GM18870 (cell line): ENCODE data around the gene SNX8.

Experiments
- ATAC-seq: cut with Tn5 transposase; IDR thresholded peaks from one replicate; pipeline ENCODE4 v1.9.1; 2021; ENCODE audit warnings: moderate library complexity; ENCODE audit not compliant: unreplicated experiment

The SNX8 gene

GRCh38 chr7:2247141-2247995 lies 66.9 kb downstream of the SNX8 start:
- no peak for ATAC-seq

DNA sequence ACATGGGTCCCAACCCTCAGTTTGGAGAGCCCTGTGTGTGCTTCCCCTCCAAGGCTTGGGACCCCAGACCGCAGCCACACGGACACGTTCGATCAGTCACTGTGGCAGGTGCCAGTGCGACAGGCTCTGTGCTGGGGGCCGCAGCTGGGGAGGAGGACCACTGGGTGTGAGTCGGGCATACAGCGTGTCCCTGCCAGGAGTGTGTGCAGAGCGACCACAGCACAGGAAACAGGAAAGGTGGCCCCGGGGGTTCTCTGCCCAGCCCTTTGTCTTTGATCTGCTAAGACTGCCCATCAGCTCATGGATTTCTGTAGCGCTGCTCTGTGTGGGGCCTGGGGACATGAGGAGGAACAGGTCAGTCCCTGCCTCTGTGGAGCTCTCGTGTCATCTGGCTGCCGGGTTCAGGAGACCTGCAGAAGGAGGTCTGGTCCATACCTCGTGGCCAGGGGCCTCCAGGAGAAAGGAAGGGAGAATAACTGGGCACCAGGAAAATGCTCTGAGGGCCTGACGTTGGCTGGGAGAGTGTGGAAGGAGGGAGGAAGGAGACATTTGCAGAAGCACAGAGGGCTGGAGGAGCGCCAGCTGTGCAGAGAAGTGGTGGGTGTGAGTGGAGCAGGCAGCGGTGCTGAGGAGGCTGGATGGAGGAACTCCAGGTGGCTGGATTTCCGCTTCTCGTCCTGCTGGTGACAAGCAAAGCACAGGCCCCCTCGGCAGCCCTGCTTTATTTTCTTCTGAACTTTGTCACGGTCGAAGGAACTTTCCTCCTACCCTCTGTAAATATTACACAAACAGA lies 68.2 kb downstream of the SNX8 start:
- ATAC-seq: no peak

GRCh38 chr7:2244404-2244995 lies 69.7 kb downstream of the SNX8 start:
- no peak for ATAC-seq

GRCh38 chr7:2243458-2243857 lies 70.8 kb downstream of the SNX8 start:
- ATAC-seq: no peak

DNA sequence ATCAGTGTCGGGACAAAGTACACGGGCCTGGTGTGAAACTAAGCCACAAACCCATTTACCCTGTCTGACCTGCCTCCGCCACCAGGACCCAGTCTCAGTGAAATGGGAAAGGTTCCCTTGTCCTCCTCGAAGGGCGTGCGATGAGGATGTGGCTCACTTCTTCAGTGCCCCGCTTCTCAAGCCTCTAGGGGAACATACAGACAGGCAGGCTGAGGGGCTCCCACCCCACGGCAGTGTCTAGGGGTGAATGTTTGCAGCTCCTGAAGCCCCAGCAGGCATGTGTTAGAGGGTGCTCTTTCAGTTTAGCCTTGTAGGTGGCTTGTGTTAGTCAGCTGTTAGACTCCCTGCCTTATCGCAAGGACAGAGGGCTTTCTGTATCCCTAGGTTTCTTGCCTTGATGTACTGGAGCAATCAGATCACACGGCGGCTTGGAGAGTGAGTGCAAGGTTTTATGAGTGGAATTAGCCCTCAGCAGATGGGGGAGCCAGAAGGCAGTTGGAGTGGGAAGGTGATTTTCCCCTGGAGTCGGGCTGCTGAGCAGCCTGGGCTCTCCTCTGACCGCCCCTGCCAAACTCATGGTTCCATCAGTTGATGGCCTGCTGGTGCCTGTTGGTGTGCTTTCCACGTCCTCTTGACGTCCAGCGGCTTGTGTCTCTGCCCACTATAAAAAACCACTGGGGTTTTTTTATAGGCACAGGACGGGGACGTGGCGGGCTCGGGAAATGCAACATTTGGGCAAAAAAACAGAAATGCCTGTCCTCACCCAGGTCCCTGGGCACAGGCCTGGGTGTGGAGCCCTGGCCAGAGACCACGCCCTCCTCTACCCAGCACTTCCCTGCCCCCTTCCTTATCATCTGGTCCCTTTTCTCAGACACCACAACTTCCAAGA lies 71.5 kb downstream of the SNX8 start:
- no peak for ATAC-seq

GRCh38 chr7:2241580-2242540 lies 72.4 kb downstream of the SNX8 start, which contains the start of the genes MRM2 and NUDT1:
TSS of gene MRM2 (minus strand) at chr7:2242205. CDS start at chr7:2242169, 36 bp downstream.
TSS of gene NUDT1 (plus strand) at chr7:2242226. CDS start at chr7:2244575, 2,349 bp downstream.
- ATAC-seq: no peak

DNA sequence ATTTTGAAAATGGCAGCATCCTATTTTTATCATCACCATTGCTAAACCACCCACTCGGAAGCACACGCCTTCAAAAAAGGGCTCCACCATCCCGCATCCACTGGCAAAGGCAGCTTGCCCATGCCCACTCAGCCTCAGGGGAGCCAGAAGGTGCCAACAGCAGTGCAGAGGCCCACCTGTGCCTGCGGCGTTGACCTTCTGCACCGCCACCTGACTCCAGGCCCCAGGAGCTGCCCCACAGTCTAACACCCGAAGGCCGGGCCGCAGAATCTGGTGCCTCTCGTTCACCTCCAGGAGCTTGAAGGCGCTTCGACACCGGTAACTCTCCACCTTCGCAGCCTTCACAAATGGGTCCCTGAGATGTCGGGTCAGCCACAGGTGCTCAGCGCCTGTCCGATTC lies 75.0 kb downstream of the SNX8 start:
- ATAC-seq: no peak

DNA sequence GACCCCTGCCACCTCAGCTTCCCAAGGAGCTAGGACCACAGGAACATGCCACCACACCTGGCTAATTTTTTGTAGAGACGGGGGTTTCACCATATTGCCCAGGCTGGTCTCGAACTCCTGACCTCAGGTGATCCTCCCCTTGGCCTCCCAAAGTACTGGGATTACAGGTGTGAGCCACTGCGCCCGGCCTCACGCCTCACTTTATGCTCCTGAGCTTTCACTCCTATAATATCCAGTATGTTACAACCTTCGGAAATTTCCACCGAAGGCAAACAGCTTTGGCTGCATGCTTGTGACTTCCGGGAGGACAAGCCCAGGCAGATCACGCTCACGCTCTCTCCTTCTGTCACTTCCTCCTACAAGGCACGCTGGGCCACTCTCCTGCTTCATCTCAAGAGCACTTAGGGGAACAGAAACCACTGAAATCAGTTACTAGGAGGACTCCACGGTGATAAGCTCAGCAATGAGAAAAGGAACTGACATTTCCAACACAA lies 77.1 kb downstream of the SNX8 start:
- ATAC-seq: peak; percentile 72

GRCh38 chr7:2233926-2234325 lies 80.3 kb downstream of the SNX8 start:
- no peak for ATAC-seq

DNA sequence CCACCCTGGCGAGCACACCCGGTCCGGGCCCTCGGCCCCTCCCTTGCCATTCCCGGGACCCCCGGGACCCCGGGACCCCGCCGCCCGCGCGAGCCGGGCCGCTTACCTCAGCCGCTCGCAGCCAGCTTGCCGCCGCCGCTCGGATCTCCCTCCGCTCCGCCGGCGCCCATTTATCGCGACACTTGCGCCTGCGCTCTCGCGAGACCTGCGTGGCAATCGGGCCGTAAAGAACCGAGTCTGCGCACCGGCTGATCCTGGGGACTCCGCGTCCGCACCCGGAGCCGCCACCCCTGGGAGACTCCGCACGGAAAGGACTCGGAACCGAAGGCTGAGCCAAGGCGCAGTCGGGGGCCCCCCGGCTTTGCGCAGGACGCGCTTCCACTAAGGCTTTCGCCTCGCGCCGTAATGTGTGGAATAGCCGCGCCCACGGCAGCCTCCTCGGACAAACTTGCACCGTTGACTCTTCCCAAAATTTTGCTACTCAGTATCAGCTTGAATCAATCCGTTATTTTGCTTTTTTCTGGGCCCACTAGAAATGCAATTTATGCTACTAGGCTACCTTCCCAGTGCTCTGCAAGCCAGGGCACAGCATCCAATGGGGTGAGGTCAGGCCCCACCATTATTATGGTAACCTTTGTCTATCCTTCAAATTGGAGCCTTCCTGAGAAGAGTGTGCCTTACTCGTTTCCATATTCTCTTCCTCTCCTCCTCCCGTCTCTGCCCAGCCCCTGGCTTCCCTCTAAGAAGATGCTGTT lies 81.3 kb downstream of the SNX8 start, which contains the start of gene MAD1L1:
Gene MAD1L1 (minus strand): TSS at position 180 of the 755 bp plus-strand sequence. CDS start 2,812 bp downstream, outside the sequence.
- peak; percentile 46 for ATAC-seq

GRCh38 chr7:2231992-2232765 lies 82.1 kb downstream of the SNX8 start:
- ATAC-seq: no peak

DNA sequence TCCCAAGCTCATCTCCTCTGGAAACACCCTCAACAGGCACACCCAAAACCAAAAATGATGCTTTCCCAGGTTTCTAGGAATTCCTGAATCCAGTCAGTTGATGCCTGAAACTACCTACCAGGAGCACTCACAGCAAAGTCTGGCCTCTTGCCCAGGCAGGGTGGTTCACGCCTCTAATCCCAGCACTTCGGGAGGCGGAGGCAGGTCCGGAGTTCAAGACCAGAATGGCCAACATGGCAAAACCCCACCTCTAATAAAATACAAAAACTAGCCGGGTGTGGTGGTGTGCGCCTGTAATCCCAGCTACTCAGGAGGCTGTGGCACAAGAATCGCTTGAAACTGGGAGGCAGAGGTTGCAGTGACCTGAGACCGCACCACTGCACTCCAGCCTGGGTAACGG lies 83.4 kb downstream of the SNX8 start:
- no peak for ATAC-seq

DNA sequence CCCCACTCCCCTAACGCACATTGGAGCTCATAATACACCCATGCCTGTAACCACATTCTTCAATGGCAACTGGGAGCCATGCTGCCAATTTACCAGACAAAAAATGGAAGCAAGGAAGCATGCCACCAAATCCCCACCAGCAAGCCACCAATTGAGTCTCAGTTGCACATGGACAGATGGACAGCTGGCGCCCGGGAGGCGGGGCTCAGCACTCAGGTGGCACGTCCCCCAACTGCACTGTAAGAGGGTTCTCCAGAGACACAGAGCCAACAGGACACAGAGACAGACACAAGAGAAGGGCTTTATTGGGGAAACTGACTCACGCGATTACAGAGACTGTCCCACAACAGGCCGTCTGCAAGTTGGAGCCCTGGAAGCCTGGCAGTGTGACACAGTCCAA lies 84.0 kb downstream of the SNX8 start:
- ATAC-seq: no peak

DNA sequence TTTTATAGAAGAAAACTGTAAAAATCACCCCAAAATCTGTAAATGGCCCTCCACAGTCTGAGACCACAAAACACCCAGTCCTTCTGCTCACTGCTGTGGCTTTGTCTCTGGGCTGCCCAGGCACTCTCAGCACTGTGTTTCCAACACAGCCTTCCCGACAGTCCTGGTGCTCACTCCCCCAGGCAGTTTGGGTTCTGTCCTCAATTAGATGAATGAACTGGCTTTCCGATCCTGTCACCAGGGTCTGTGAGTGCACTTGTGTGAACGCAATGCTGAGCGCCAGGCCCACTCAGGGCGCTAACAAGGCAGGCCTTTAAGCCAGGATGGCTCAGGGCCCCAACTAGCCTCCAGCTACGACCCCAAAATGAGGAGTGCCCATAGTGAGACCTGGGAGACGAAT lies 84.8 kb downstream of the SNX8 start:
- ATAC-seq: no peak

DNA sequence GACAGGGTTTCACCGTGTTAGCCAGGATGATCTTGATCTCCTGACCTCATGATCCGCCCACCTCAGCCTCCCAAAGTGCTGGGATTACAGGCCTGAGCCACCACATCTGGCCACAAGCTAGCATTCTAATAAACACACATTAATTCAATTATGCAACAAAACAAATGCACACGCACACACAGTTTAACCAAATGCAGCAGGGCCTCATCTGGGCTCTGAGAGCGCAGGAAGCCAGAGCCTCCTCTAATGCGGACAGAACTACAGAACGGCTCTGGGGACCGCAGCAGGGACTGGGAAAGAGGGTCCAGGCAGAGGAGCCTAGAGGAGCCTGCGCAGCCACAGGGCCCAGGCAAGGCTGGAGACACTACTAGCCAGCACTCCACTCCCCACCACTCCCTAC lies 85.3 kb downstream of the SNX8 start:
- ATAC-seq: no peak

- ATAC-seq: no peak
These were observed 86.5 kb downstream of the SNX8 start for GRCh38 chr7:2227699-2228098.

DNA sequence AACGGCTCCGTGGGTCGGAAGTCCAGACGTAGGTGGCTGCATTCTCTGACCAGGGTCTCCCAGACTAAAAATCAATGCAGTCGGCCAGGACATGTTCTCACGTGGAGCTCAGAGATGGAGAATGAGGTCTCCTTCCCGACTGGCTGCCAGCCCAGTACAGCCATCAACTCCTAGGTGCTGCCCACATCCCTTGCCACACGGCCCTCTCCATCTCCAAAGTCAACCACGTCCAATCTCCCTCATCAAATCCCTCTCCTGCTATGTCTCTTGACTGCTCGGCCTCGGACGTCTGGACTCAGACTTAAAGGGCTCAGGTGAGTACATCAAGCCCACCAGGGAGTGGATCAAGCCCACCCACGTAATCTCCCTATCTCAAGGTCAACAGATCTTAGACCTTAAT lies 88.4 kb downstream of the SNX8 start:
- ATAC-seq: no peak

- no peak for ATAC-seq
These were observed 88.9 kb downstream of the SNX8 start for GRCh38 chr7:2225336-2225735.
